Measurements from ENCODE around the gene ZKSCAN1.
A peak's percentile ranks its signal among the peaks of the same experiment; 100 is the strongest.
"Not testable (repeated sequence)": the region's sequence is repeated elsewhere in the genome, so short reads cannot be mapped to it uniquely, and the experiment has no call there.

Gene ZKSCAN1

DNA sequence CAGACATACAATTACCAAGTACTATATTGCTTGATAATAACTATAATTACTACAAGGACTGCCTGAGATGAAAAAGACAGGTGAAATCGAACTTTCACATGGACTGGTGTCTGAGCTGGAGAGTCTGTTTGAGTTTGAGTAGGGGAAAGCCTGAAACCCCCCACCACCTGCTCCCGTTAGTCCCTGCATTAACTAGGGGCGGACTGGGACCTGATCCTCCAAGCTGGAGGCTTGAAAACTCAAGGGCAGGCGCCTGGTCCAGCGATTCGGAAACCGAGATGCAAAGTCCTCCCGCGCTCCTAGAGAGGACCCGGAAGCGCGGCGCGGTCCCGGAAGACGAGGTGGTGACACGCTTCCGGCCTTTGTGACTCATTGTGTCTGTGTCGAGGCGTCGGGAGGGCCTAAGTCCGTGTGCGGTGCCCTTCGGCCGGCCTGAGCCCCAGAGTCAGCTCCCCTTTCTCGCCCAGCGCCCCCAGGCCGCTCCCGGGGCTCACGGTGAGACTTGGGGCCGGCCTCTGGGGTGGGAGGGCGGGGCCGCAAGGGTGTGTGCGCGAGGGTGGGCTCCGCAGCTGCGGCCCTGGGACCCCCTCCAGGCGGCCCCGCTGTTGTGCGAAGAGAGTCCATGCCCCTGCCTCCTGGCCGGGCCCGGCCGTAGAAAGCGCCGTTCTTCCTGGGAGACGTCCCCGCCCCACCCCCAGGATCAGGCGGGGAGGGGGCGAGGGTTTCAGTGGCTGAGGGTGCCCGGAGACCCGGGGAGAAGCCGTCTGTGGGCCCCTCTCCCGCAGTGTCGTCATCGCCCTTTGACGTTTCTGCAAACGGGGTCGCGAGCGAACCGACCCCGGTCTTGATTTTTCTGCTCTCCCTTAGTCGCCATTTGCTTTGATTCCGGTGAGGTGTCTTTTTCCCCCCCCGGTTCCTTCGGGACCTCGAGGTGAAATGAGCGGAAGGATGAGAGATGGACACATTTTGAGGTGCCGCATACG lies at the start of gene ZKSCAN1:
Gene ZKSCAN1, plus strand, starts transcription at position 365 of the 983 bp plus-strand sequence. CDS start 7,911 bp downstream, outside the sequence.
- peak; percentile 82 for DNase-seq (ENCODE audit: low read depth, low spot score)

DNA sequence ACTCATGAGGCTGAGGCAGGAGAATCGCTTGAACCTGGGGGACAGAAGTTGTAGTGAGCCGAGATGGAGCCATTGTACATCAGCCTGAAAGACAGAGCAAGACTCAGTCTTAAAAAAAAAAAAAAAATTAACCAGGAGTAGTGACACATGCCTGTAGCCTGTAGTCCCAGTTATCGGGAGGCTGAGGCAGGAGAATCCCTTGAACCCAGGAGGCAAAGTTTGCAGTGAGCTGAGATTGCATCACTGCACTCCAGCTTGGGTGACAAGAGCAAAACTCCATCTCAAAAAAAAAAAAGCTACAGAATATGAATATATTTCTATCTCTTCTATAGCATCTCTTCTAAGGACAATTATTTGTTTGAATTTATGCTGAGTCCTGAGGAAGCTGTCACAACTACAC lies 46.1 kb upstream of the ZKSCAN1 start:
- no peak for DNase-seq (ENCODE audit: low read depth, low spot score)

DNA sequence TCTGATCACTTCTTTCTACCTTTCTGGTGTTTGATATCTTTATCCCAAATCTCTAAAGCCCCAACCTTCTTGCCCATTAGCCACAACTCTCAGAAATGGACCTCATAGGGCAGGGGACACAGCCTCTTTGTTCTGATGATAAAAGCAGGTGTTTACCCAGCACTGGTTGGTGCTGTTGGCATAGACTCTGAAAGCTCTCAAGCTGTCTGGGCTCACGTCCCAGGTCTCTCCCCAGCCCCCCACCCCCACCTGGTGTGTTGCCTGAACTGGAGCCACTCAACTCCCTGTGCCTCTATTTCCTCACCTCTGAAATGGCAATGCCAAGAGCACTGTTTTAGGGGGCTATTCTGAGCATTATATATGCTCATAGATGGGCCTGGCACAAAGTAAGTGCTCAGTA lies 45.6 kb upstream of the ZKSCAN1 start:
- not testable (repeated sequence) for DNase-seq (ENCODE audit: low read depth, low spot score)

DNA sequence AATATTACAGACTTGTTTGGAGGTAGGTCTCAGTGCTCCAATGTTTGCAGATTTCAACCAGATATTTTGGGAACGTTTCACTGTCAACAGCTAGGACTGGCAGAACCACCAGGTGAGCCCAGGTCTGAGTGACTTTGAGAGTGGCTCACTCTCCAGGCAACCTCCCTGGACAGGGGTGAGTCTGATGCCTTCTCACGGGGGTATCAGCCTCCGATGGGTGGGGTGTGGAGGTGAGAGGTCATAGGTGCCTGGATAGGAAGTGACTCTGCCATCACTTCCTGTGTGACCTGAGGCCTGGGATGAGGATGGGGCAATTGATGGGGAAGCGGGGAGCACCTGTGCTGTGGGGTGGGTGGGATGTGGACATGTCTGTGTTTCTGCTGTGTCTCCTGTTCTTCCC lies 44.2 kb upstream of the ZKSCAN1 start:
- DNase-seq (ENCODE audit: low read depth, low spot score) = no peak

DNA sequence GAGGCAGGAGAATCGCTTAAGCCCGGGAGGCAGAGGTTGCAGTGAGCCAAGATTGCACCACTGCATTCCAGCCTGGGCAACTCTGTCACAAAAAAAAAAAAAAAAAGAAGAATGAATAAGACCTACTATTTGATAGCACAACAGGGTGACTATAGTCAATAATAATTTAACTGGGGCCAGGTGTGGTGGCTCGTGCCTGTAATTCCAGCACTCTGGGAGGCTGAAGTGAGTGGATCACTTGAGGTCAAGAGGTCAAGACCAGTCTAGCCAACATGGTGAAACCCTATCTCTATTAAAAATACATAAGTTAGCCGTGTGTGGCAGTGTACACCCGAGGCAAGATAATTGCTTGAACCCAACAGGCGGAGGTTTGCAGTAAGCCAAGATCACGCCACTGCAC lies 41.6 kb upstream of the ZKSCAN1 start:
- DNase-seq (ENCODE audit: low read depth, low spot score) = not testable (repeated sequence)

DNA sequence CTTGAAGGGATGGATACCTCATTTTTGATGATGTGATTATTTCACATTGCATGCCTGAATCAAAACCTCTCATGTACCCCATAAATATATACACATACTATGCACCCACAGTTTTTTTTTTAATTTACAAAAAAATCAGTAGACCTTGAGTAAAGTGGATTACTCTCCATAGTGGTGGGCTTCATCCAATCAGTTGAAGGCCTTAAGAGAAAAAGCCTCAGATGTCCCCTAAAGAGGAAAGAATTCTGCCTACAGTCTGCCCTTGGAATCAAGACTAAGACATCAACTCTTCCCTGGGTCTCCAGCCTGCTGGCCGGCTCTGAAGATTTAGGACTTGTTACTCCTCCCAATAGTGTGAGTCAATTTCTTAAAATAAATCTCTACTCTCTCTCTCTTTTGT lies 40.7 kb upstream of the ZKSCAN1 start:
- DNase-seq (ENCODE audit: low read depth, low spot score) = no peak

DNA sequence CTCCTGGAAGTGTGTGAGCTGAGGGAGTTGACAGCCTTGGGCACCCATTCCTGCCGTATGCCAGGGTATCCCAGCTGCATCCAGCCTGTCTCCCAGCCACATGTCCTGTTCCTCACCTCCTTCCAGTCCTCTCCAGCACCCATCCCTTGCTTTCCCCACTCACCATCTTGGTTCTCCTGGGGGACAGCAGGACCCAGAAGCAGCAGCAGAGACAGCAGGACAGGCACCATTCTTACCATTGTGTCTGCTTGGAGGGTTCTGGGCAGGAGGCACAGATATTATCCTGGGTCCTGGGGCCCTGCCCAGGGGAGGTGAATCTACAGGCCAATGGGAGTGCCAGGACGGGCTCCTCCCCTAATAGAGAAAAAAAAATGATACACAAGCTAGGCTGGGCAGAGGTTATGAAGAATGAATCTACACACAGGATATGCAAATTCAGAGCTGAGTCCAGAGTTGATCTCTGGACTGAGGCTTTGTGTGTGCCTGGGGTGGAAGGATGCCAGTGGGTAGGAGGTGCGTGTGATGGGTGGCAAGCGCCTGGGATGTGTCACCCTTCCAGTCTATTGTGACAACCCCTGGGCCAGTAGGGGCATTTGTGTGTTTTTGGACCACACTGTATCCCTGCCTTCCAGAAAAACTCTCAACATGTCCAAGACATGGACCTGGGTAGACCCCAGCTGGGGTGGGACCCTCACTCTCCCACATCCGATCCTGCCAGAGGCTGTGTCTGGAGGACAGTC lies 39.4 kb upstream of the ZKSCAN1 start, which contains the start of gene AZGP1:
Gene AZGP1, minus strand, starts transcription at position 250 of the 740 bp plus-strand sequence. Its CDS starts 11 bp downstream, at position 239.
- DNase-seq (ENCODE audit: low read depth, low spot score) = no peak

DNA sequence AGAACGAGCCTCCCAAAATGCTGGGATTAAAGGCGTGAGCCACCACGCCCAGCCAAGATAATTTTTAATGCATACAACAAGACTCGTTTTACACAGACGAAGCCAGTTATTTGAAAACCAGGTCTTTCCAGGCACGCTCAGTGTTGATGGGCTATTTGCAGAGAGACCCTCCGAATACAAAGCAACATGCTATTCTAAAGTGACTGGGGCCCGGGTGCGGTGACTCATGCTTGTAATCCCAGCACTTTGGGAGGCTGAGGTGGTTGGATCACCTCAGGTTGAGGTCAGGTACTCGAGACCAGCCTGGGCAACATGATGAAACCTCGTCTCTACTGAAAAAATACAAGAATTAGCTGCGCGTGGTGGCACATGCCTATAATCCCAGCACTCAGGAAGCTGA lies 38.8 kb upstream of the ZKSCAN1 start:
- no peak for DNase-seq (ENCODE audit: low read depth, low spot score)

DNA sequence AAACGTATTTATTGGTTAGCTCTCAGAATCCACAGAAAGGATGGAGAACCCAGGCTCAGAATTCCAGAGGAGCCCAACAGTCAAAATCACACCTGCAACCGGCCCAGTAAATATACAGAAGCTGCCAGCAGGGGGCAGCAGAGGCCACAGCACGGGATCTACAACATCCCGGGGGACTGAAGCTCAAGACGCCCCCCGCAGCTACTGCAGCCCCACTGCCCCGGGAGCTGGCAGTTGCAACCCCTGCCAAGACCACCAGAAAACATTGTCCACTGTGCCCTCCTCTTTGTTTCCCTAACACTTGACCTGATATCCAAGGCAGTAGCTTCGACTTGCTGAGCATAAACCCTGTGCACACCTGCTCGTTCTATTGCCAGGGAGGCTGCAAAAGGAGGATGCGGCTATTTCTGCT lies 35.6 kb upstream of the ZKSCAN1 start:
- DNase-seq (ENCODE audit: low read depth, low spot score) = not testable (repeated sequence)

DNA sequence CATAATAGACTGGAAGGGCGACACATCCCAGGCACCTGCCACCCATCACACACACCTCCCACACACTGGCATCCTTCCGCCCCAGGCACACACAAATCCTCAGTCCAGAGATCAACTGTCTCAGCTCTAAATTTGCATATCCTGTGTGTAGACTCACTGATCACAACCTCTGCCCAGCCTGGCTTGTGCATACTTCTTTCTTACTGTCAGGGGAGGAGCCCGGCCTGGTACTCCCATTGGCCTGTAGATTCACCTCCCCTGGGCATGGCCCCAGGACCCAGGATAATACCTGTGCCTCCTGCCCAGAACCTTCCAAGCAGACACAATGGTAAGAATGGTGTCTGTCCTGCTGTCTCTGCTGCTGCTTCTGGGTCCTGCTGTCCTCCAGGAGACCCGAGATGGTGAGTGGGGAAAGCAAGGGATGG lies 34.9 kb upstream of the ZKSCAN1 start:
- not testable (repeated sequence) for DNase-seq (ENCODE audit: low read depth, low spot score)

DNA sequence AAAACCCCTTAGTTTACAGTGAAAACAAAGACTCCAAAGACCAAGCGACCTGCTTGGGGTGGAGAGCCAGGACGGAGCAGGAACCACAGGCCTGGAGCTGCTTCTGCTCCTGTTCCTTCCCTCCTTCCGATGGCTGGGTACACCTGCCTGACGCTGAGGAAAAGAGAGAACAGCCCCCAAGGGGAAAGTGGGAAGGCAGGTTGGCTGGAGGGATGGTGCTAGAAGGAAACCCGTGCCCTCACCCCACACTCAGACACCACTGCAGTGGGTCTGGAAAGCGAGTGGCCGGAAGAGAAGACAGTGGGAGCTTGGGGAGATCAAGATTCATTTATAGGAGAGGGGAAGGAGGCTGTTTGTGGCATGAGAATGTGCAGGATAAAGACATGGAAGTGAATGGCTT lies 34.3 kb upstream of the ZKSCAN1 start:
- not testable (repeated sequence) for DNase-seq (ENCODE audit: low read depth, low spot score)

DNA sequence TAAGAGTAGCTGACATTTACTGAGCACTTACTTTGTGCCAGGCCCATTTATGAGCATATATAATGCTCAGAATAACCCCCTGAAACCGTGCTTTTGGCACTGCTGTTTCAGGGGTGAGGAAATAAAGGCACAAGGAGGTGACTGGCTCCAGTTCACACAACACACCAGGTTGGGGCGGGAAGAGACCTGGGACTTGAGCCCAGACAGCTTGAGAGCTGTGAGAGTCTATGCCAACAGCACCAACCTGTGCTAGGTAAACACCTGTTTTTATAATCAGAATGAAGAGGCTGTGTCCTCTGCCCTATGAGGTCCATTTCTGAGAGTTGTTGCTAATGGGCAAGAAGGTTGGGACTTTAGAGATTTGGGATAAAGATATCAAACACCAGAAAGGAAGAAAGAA lies 30.8 kb upstream of the ZKSCAN1 start:
- DNase-seq (ENCODE audit: low read depth, low spot score) = no peak

DNA sequence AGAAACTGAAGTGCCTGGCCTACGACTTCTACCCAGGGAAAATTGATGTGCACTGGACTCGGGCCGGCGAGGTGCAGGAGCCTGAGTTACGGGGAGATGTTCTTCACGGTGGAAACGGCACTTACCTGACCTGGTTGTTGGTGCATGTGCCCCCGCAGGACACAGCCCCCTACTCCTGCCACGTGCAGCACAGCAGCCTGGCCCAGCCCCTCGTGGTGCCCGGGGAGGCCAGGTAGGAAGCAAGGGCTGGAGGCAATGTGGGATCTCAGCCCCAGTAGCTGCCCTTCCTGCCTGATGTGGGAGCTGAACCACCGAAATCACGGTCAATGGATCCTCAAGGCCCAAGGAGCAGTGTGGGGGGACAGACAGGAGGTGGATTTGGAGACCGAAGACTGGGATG lies 28.1 kb upstream of the ZKSCAN1 start:
- DNase-seq (ENCODE audit: low read depth, low spot score) = not testable (repeated sequence)

DNA sequence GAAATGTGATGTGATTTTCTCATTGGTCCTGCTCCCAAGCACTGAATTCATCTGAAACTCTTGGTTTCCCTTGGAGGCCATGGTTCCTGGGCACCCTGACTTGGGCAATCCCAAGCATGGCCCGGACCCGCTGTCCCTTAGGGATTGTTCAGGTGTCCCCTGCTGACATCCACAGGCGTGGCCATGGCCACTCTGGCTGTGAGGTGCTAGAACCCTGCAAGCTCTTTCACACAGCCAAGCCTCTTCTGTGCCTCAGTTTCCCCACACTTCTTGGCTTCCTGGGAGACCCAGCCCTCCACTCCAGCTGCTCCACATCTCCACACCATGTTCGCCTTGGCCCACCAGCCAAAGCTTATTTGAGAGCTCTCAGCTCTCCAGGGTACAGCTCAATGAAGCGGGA lies 27.6 kb upstream of the ZKSCAN1 start:
- DNase-seq (ENCODE audit: low read depth, low spot score) = no peak

DNA sequence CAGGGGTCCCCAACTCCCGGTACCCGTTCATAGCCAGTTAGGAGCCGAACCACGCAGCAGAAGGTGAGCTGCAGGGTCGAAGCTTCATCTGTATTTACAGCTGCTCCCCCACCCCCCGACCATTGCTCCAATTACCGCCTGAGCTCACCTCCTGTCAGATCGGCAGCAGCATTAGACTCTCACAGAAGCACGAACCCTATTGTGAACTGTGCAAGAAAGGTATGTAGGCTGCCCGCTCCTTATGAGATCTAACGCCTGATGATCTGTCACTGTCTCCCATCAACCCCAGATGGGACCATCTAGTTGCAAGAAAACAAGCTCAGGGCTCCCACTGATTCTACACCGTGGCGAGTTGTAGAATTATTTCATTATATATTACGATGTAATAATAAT lies 24.9 kb upstream of the ZKSCAN1 start:
- no peak for DNase-seq (ENCODE audit: low read depth, low spot score)

DNA sequence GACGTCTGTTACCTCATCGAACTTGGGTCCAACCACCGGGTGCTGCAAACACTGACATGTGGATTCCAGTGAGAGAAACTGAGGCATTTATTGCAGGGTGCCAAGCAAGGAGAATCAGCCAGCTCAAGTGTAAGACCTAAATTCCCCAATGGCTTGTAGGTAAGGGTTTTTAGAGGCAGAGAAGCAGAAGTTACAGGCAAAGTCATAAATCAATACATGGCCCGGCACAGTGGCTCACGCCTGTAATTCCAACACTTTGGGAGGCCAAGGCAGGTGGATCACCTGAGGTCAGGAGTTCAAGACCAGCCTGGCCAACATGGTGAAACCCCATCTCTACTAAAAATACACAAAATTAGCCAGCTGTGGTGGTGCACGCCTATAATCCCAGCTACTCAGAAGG lies 23.9 kb upstream of the ZKSCAN1 start:
- not testable (repeated sequence) for DNase-seq (ENCODE audit: low read depth, low spot score)

DNA sequence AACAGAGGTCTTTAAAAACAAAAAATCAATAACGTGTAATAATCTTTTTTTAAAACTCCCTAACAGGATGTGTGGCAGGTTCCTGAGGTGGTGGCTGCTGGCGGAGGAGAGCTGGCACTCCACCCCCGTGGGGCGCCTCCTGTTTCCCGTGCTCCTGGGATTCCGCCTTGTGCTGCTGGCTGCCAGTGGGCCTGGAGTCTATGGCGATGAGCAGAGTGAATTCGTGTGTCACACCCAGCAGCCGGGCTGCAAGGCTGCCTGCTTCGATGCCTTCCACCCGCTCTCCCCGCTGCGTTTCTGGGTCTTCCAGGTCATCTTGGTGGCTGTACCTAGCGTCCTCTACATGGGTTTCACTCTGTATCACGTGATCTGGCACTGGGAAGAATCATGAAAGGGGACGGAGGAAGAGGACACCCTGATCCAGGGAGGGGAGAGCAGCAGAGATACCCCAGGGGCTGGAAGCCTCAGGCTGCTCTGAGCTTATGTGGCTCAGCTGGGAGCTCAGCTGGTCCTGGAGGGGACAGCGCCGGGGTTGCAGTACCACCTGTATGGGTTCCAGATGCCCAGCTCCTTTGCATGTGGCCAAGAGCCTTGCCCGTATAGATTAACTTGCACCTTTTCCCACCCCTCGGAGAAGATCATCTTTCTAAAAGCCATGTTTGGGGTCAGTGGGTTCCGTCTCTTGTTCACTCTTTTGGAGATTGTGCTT lies 22.9 kb upstream of the ZKSCAN1 start:
- DNase-seq (ENCODE audit: low read depth, low spot score) = no peak

DNA sequence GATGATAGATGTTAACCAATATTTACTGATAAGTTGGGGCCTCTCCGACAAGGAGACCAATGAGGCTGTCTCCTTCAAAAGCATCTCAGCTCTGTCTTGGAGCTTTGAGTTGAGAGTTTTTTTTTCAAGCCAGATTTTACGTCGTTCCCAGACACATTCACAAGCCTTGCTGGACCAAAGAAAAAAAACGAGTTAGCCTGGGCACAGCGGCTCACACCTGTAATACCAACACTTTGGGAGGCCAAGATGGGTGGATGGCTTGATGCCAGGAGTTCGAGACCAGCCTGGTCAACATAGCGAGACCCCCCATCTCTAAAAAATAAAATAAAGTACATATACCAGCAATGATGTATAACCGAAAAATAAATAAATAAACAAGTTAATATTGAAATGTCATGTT lies 20.6 kb upstream of the ZKSCAN1 start:
- DNase-seq (ENCODE audit: low read depth, low spot score) = no peak

DNA sequence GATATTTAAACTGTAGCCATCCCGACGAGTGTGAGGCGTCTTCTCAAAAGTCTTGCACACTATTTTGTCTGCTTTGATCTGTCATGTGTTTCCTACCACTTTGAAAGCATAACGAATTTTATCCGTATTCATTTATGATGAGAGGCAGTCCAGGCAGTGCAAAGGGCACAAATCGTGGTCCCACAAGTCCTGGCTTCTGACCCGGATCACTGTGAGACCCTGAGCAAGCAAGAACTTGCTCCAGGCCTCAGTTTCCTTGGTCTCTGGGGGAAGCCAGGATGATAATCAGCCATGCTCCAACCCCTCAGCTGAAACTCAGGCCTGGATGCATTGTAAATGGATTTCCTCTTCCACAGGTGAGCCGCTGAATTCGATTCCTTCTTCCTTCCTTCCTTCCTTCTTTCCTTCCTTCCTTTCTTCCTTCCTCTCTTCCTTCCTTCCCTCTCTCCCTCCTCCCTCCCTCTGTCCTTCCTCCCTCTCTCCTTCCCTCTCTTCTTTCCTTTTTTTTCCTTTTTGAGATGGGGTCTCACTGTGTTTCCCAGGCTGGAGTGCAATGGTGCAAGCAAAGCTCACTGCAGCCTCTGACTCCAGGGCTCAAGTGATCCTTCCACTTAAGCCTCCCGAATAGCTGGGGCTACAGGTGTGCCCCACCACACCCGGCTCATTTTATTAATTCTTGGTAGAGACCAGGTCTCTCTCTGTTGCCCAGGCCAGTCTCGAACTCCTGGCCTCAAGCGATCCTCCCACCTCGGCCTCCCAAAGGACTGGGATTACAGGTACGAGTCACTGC lies 18.4 kb upstream of the ZKSCAN1 start:
- no peak for DNase-seq (ENCODE audit: low read depth, low spot score)

DNA sequence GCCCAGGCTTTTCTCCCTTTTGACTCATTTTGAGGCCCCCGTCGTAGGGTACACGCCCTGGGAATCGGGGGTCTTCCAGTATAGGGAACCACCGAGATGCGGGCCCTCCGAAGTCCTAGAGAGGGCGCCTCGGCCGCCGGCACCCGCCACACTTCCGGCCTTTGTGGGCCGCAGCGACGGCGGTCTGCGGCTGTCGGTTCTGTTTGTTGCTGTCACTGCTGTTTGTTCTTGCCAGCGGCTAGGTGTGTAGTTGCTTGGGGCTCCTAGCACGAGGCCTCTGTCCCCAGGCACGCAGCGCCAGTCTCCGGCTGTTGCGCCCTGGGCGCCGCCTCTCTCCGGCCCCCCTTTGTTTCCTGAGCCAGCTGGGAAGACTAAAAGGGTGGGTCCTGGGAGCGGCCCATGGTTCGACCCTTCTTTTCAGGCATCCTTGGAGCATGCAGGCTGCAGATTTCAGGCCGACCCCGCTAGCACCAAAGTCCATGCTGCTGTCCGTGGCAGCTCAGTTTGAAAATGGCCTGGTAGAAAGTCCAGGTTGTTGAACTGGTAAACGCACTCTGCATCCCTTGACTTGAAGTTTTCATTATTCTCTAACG lies 17.8 kb upstream of the ZKSCAN1 start:
- no peak for DNase-seq (ENCODE audit: low read depth, low spot score)

DNA sequence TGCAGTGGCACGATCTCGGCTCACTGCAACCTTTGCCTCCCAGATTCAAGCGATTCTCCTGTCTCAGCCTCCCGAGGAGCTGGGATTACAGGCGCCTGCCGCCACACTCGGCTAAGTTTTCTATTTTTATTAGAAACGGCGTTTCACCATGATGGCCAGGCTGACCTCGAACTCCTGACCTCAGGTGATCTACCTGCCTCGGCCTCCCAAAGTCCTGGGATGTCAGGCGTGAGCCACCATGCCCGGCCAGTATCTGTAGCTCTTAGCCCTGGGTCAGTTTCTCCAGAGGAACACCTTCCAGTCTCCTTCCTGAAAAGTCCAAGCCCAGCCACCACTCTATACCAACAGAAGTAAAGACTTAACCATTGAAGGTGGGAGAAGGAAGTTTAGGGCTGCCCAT lies 15.2 kb upstream of the ZKSCAN1 start:
- DNase-seq (ENCODE audit: low read depth, low spot score) = no peak

Data from smooth muscle cell of the brain vasculature (primary cell).